ENCODE data around the gene ZNF500. TPM values are rescaled to one million over a fixed set of nuclear protein-coding genes. Genes with fewer than 3 reads are reported as not detected.

Gene ZNF500
- total and polyA plus RNA-seq, 10 of the 15 experiments (the other 5 are each of a cell fraction or from before 2014, with no cell fraction given): 0.99 to 13.1 (median 5.5) TPM

DNA sequence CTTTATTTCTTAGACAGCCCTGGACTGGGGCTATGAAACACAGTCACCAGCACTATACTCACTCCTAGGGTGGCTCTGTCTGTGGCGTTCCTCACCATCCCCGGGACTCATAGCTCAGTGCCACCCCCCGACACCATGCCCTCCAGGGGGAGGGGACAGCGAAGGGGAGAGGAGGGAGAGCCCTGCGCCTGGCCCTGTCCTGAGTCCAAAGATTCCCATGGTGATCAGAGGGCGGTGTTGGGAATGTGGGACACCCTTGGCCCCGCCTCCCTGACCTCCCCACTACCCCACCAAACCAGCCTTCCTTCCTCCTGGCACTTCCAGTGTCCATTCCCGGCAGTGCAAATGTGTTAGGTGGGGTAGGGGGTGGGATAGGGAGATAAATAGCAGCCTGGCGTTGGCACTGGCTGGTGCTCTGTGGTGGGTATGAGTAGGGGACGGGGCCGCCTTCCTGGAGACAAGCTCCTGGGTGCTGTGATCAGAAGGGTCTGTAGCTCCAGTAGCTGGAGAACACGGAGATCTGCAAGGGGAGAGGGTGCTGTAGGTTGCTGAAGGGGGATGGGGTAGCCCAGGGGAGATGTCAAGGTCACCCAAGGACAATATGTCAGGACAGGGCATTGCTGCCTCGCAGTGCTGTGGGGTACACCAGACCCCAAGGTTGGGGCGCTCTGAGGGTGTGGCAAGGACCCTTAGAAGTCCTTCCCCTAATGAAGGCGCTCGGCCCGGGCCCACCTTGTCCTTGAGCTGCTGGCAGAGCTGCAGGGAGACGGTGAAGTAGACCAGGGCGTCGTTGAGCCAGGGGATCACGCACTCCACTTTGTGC is 30.2 kb upstream of the ZNF500 start:
- Histone ChIP-seq H3K27me3 (replicated peaks in 1 of 2; ENCODE audit: control insufficient read depth in 2 of 2, insufficient read depth in 2 of 2, low read length in 1 of 2) (no peaks in the 10 kb centered on the region), H2AFZ (ENCODE audit: control insufficient read depth, low read depth, low read length) (no peak overlapping the region), H3K9ac (ENCODE audit: control insufficient read depth, insufficient read depth, low read length) (no peak overlapping the region), H4K20me1 (ENCODE audit: control insufficient read depth, insufficient read depth) (no peaks in the 10 kb centered on the region), H3K4me1 (ENCODE audit: control insufficient read depth, insufficient read depth, low read length) (peaks cover 20% of the 10 kb centered on the region), H3K36me3 (ENCODE audit: control insufficient read depth in 2 of 2, insufficient read depth in 2 of 2, low read length in 1 of 2) (no peaks in the 10 kb centered on the region), H3K4me2 (ENCODE audit: control insufficient read depth, insufficient read depth) (no peak overlapping the region), H3K9me3 (replicated peaks; ENCODE audit: control insufficient read depth, insufficient read depth, low read length) (no peaks in the 10 kb centered on the region), H3K4me3 (no peak overlapping the region), H3K27ac (ENCODE audit: control insufficient read depth, insufficient read depth) (no peak overlapping the region), H3K79me2 (ENCODE audit: control insufficient read depth, insufficient read depth, low read length) (no peaks in the 10 kb centered on the region)
- ChIA-PET SMC1A (ENCODE audit: uncharacterized antibody, unreplicated experiment) (no interaction called here), RAD21 (ENCODE audit: unreplicated experiment) (no interaction called here), CTCF (no interaction called here), POLR2A (no interaction called here)
- ATAC-seq (no peak), FAIRE-seq (no peak), DNase-seq (ENCODE audit: low read depth, low spot score) (no peak)
- in situ Hi-C loops (cut with MboI): no loop called here
- WGBS (ENCODE audit: insufficient coverage, insufficient replicate concordance, low lambda C conversion rate, missing lambda C conversion rate): 69% methylated on average over 21 of the region's 21 CpGs
- TF ChIP-seq, protein P1, sequence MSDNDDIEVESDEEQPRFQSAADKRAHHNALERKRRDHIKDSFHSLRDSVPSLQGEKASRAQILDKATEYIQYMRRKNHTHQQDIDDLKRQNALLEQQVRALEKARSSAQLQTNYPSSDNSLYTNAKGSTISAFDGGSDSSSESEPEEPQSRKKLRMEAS (IDR thresholded peaks at IDR 0.05; ENCODE audit: low read depth, low read length): no peak
- TF ChIP-seq BCL3 (IDR thresholded peaks at IDR 0.05; ENCODE audit: borderline replicate concordance, insufficient read depth, low read depth, low read length, poor library complexity, severe bottlenecking) (no peak), POU2F2 (IDR thresholded peaks at IDR 0.05; ENCODE audit: borderline replicate concordance, low read depth, low read length) (no peak), ESRRA (IDR thresholded peaks at IDR 0.05; ENCODE audit: low read length) (no peak), E2F4 (IDR thresholded peaks at IDR 0.05; ENCODE audit: low read depth, low read length) (no peak), CBX3 (IDR thresholded peaks at IDR 0.05; ENCODE audit: borderline replicate concordance, low read depth) (no peak), RAD21 (IDR thresholded peaks at IDR 0.05; ENCODE audit: insufficient read depth, low read depth, low read length) (no peak), SMAD1 (IDR thresholded peaks at IDR 0.05; ENCODE audit: low read depth, partially characterized antibody) (no peak)
- no TSS peak for BruUV-seq (replicated peaks)
- intact Hi-C loops (cut with micrococcal nuclease; ENCODE audit: unreplicated experiment): no loop called here
